ENCODE data around the gene SGO2. TPM values are rescaled to one million over a fixed set of nuclear protein-coding genes. Genes with fewer than 3 reads are reported as not detected.

Gene SGO2
- total and polyA plus RNA-seq, 2 donors (not counting 1 experiment from before 2014, with no cell fraction given) = 0.89 to 5.3 TPM

DNA sequence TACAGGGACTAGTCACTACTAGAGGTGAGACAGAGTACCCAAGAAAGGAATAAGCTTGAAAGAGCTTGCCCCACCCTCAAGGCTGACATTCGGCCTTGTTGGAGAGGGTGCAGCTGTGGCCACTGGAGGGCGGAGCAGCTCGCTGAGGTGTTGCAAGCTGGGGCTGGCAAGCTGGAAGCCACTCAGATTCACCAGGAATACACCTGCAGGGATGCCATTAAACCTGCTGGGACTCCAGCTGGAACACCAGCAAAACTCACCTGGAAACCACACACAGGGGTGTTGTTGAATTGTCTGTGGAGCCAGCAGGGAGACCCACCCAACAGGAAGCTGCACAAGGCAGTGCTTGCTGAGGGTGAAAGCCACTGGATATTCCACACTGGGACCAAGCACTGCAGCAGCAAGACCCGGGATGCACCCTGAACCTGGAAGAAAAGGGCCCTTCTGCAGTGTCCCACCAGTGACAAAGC, 42.2 kb upstream of the SGO2 start:
- H3K36me3 ChIP-seq (replicated peaks in 1 of 2; ENCODE audit: control extremely low read depth in 1 of 2, control insufficient read depth in 1 of 2, extremely low read depth in 1 of 2, insufficient read depth in 2 of 2, low read length in 1 of 2) = no peaks in the 10 kb centered on the region
- no peak overlapping the region for H3K4me3 ChIP-seq (ENCODE audit: control extremely low read depth in 1 of 5, extremely low read depth in 1 of 5, insufficient read depth in 1 of 5, low read depth in 2 of 5, low read length in 4 of 5)
- no peaks in the 10 kb centered on the region for H4K20me1 ChIP-seq (ENCODE audit: control insufficient read depth, insufficient read depth, low read length, poor library complexity, severe bottlenecking)
- no peak overlapping the region for H3K4me2 ChIP-seq (replicated peaks; ENCODE audit: low read depth, low read length, poor library complexity, severe bottlenecking)
- Mint-ChIP-seq H3K4me3 (no peak overlapping the region), H3K9me3 (ENCODE audit: insufficient read depth) (no peaks in the 10 kb centered on the region), H3K27ac (no peak overlapping the region), H3K4me1 (no peaks in the 10 kb centered on the region), H3K27me3 (peaks cover 8% of the 10 kb centered on the region)
- H3K9ac ChIP-seq (ENCODE audit: low read length) = no peak overlapping the region
- intact Hi-C loops (cut with micrococcal nuclease) = loop anchor here (5.0 kb wide), 1 partner anchor 776 kb away; no protein-coding TSS in a partner anchor
- no peak overlapping the region for H3K27ac ChIP-seq (ENCODE audit: low read length in 2 of 2)
- ATAC-seq (ENCODE audit: low read depth) (no peak), DNase-seq (no peak)
- ChIA-PET CTCF (interaction anchor here (0.9 to 3.5 kb wide), 9 partner anchors 10 to 779 kb away, joined by 3 to 22 read pairs (median 4); no protein-coding TSS in a partner anchor), POLR2A (no interaction called here)
- TF ChIP-seq EZH2 (IDR thresholded peaks at IDR 0.05; ENCODE audit: borderline replicate concordance, insufficient read depth, low read depth, low read length, poor library complexity, severe bottlenecking) = no peak
- TF ChIP-seq, protein P1, sequence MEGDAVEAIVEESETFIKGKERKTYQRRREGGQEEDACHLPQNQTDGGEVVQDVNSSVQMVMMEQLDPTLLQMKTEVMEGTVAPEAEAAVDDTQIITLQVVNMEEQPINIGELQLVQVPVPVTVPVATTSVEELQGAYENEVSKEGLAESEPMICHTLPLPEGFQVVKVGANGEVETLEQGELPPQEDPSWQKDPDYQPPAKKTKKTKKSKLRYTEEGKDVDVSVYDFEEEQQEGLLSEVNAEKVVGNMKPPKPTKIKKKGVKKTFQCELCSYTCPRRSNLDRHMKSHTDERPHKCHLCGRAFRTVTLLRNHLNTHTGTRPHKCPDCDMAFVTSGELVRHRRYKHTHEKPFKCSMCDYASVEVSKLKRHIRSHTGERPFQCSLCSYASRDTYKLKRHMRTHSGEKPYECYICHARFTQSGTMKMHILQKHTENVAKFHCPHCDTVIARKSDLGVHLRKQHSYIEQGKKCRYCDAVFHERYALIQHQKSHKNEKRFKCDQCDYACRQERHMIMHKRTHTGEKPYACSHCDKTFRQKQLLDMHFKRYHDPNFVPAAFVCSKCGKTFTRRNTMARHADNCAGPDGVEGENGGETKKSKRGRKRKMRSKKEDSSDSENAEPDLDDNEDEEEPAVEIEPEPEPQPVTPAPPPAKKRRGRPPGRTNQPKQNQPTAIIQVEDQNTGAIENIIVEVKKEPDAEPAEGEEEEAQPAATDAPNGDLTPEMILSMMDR (IDR thresholded peaks at IDR 0.05) = no peak
- no peaks in the 10 kb centered on the region for H3K9me3 ChIP-seq (ENCODE audit: control extremely low read depth in 1 of 3, control insufficient read depth in 2 of 3, insufficient read depth in 1 of 3, low read length in 2 of 3)
- H3K79me2 ChIP-seq (ENCODE audit: control insufficient read depth, insufficient read depth, low read length) = no peaks in the 10 kb centered on the region
- no peaks in the 10 kb centered on the region for H3K4me1 ChIP-seq (ENCODE audit: control insufficient read depth in 2 of 2, insufficient read depth in 2 of 2, low read length in 2 of 2)
- 51% methylated on average over 4 of the region's 4 CpGs for WGBS (ENCODE audit: insufficient coverage)
- no peaks in the 10 kb centered on the region for H3K27me3 ChIP-seq (replicated peaks in 1 of 4; ENCODE audit: control extremely low read depth in 1 of 4, control insufficient read depth in 3 of 4, insufficient read depth in 4 of 4, low read length in 3 of 4)
- H2AFZ ChIP-seq (ENCODE audit: insufficient read depth, low read depth, low read length, poor library complexity, severe bottlenecking) = no peak overlapping the region

DNA sequence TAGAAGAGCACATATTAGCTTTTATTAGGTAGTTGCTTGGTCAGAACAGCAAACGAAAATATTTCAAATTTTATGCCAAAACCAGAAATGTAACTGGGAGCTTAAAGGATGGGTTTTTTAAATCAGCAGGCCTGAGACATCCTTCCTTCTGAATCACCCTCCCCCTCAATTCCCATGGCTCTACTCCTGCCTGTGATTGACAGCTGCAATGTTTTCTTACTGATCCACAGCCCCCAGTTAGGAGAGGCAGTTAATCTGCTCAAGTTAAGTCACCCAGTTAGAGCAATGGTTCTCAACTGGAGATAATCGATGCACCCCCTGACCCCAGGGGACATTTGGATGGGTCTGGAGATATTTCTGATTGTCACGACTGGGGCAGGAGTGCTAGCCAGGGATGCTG, 41.1 kb upstream of the SGO2 start:
- Histone ChIP-seq H3K9ac (ENCODE audit: low read length) (no peak overlapping the region), H3K36me3 (replicated peaks in 1 of 2; ENCODE audit: control extremely low read depth in 1 of 2, control insufficient read depth in 1 of 2, extremely low read depth in 1 of 2, insufficient read depth in 2 of 2, low read length in 1 of 2) (peaks cover 5 to 6% of the 10 kb centered on the region in 2 experiments), H3K9me3 (ENCODE audit: control extremely low read depth in 1 of 3, control insufficient read depth in 2 of 3, insufficient read depth in 1 of 3, low read length in 2 of 3) (no peaks in the 10 kb centered on the region), H3K4me2 (replicated peaks; ENCODE audit: low read depth, low read length, poor library complexity, severe bottlenecking) (no peak overlapping the region), H2AFZ (ENCODE audit: insufficient read depth, low read depth, low read length, poor library complexity, severe bottlenecking) (no peak overlapping the region), H3K79me2 (ENCODE audit: control insufficient read depth, insufficient read depth, low read length) (no peaks in the 10 kb centered on the region), H4K20me1 (ENCODE audit: control insufficient read depth, insufficient read depth, low read length, poor library complexity, severe bottlenecking) (no peaks in the 10 kb centered on the region), H3K4me1 (ENCODE audit: control insufficient read depth in 2 of 2, insufficient read depth in 2 of 2, low read length in 2 of 2) (no peaks in the 10 kb centered on the region), H3K27ac (ENCODE audit: low read length in 2 of 2) (no peak overlapping the region), H3K4me3 (ENCODE audit: control extremely low read depth in 1 of 5, extremely low read depth in 1 of 5, insufficient read depth in 1 of 5, low read depth in 2 of 5, low read length in 4 of 5) (no peak overlapping the region), H3K27me3 (replicated peaks in 1 of 4; ENCODE audit: control extremely low read depth in 1 of 4, control insufficient read depth in 3 of 4, insufficient read depth in 4 of 4, low read length in 3 of 4) (no peaks in the 10 kb centered on the region)
- no peaks in the 10 kb centered on the region for H3K9me3 Mint-ChIP-seq (ENCODE audit: insufficient read depth)
- POLR2A ChIA-PET = no interaction called here
- ATAC-seq (ENCODE audit: low read depth) (no peak), DNase-seq (no peak)
- H3K27ac Mint-ChIP-seq = no peak overlapping the region
- no peak for TF ChIP-seq EZH2 (IDR thresholded peaks at IDR 0.05; ENCODE audit: borderline replicate concordance, insufficient read depth, low read depth, low read length, poor library complexity, severe bottlenecking)
- TF ChIP-seq, protein P1 (IDR thresholded peaks at IDR 0.05) = no peak
- peaks cover 8% of the 10 kb centered on the region for H3K27me3 Mint-ChIP-seq
- intact Hi-C loops (cut with micrococcal nuclease) = loop anchor here (5.0 kb wide), 1 partner anchor 778 kb away; no protein-coding TSS in a partner anchor
- CTCF ChIA-PET = interaction anchor here (0.7 to 3.5 kb wide), 4 partner anchors 9 to 505 kb away, joined by 3 to 22 read pairs (median 8); no protein-coding TSS in a partner anchor
- WGBS (ENCODE audit: insufficient coverage) = 100% methylated on average over 2 of the region's 3 CpGs
- no peak overlapping the region for H3K4me3 Mint-ChIP-seq
- no peaks in the 10 kb centered on the region for H3K4me1 Mint-ChIP-seq
